Measurements from ENCODE around the gene SLC17A9. TPM values are rescaled to one million over a fixed set of nuclear protein-coding genes. Genes with fewer than 3 reads are reported as not detected.

The SLC17A9 gene
- total RNA-seq, 4 donors from 2014 or later: 3.8 to 19.0 (median 5.2) TPM

- H3K27me3 ChIP-seq: no peaks in the 10 kb centered on the region
- no peaks in the 10 kb centered on the region for H3K4me1 ChIP-seq
- no peak for DNase-seq
- H3K9me3 ChIP-seq: no peaks in the 10 kb centered on the region
- no peak overlapping the region for H3K4me3 ChIP-seq
- H3K36me3 ChIP-seq: no peaks in the 10 kb centered on the region
- TF ChIP-seq, protein P1, sequence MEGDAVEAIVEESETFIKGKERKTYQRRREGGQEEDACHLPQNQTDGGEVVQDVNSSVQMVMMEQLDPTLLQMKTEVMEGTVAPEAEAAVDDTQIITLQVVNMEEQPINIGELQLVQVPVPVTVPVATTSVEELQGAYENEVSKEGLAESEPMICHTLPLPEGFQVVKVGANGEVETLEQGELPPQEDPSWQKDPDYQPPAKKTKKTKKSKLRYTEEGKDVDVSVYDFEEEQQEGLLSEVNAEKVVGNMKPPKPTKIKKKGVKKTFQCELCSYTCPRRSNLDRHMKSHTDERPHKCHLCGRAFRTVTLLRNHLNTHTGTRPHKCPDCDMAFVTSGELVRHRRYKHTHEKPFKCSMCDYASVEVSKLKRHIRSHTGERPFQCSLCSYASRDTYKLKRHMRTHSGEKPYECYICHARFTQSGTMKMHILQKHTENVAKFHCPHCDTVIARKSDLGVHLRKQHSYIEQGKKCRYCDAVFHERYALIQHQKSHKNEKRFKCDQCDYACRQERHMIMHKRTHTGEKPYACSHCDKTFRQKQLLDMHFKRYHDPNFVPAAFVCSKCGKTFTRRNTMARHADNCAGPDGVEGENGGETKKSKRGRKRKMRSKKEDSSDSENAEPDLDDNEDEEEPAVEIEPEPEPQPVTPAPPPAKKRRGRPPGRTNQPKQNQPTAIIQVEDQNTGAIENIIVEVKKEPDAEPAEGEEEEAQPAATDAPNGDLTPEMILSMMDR (IDR thresholded peaks at IDR 0.05): no peak
- TF ChIP-seq POLR2A (IDR thresholded peaks at IDR 0.05): no peak
- H3K27ac ChIP-seq: no peak overlapping the region
Observed at GRCh38 chr20:62967149-62967501, 14.6 kb downstream of the SLC17A9 start.

DNA sequence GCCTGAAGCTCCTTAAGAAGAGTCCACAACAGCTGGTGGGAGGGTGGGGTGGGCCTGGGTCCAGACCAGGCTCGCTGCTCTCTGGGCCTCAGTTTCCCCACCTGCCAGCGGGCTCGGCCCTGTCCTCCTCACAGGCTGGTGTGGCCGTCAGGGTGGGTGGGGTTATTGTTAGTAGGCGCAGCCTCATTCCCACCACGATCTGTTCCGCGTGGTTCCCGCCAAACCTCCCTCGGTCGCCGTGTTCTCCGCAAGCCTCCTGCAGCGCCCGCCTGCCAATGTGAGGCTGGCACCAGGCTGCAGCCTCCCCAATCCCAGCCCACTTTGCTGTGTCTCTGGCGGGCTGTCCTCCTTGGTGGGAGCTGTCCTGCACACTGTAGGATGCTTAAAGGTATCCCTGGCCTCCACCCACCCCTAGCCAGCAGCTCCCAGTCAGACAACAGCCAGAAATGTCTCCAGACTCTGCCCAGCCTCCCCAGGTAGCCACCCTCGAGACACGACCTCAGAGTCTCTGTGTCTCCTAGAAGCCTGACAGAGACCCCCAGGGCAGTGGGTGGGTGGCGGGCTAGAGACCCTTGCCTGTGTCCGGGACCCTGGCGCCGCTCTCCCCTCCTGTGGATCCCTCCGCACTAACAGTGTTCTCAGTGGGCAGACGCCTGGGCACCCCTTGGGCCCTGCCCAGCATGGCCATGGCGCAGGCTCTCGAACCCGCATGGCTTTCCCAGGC is 15.3 kb downstream of the SLC17A9 start:
- TF ChIP-seq POLR2A (IDR thresholded peaks at IDR 0.05): no peak
- TF ChIP-seq, protein P1 (IDR thresholded peaks at IDR 0.05): no peak
- Histone ChIP-seq H3K36me3 (no peaks in the 10 kb centered on the region), H3K4me1 (peaks cover 0 to 5% (median 2%) of the 10 kb centered on the region in 4 donors), H3K4me3 (no peak overlapping the region), H3K27me3 (peaks cover 0 to 1% of the 10 kb centered on the region in 2 donors), H3K27ac (no peak overlapping the region), H3K9me3 (no peaks in the 10 kb centered on the region)
- no peak for DNase-seq

- H3K27ac ChIP-seq: no peak overlapping the region
- H3K36me3 ChIP-seq: no peaks in the 10 kb centered on the region
- peaks cover 0 to 9% of the 10 kb centered on the region in 2 donors for H3K27me3 ChIP-seq
- no peak overlapping the region for H3K4me3 ChIP-seq
- TF ChIP-seq, protein P1 (IDR thresholded peaks at IDR 0.05): no peak
- TF ChIP-seq POLR2A (IDR thresholded peaks at IDR 0.05): no peak
- no peaks in the 10 kb centered on the region for H3K9me3 ChIP-seq
- H3K4me1 ChIP-seq: peaks cover 0 to 10% (median 4%) of the 10 kb centered on the region in 4 donors
- DNase-seq: no peak
Observed at GRCh38 chr20:62968378-62969178, 16.1 kb downstream of the SLC17A9 start.

DNA sequence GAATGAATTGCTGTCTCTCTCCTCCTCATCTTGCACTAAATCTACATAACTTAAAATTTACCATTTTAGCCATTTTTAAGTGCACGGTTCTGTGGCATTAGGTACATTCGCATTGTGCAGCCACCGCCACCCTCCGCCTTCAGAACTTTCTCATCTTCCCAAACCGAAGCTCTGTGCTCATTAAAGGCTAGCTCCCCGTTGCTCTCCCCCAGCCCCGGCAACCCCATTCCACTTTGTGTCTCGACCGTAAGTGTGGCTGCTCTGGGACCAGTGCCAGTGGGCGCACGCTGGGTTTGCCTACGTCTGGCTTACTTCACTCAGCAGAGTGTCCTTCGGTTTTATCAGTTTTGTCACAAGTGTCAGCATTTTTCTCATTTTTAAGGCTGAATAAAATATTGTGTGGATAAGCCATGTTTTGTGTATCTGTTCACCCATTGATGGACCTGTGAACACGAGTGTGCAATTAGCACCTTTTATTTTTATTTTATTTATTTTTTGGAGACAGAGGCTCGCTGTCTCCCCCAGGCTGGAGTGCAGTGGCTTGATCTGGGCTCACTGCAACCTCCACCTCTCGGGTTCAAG is 16.8 kb downstream of the SLC17A9 start:
- H3K27ac ChIP-seq: no peak overlapping the region
- peaks cover 0 to 14% of the 10 kb centered on the region in 2 donors for H3K27me3 ChIP-seq
- no peak overlapping the region for H3K4me3 ChIP-seq
- peaks cover 0 to 10% (median 4%) of the 10 kb centered on the region in 4 donors for H3K4me1 ChIP-seq
- H3K9me3 ChIP-seq: no peaks in the 10 kb centered on the region
- DNase-seq: no peak
- TF ChIP-seq, protein P1 (IDR thresholded peaks at IDR 0.05): no peak
- TF ChIP-seq POLR2A (IDR thresholded peaks at IDR 0.05): no peak
- no peaks in the 10 kb centered on the region for H3K36me3 ChIP-seq

GRCh38 chr20:62969939-62970306 is 17.4 kb downstream of the SLC17A9 start:
- H3K27me3 ChIP-seq: peaks cover 0 to 18% of the 10 kb centered on the region in 2 donors
- H3K4me1 ChIP-seq: peaks cover 0 to 10% (median 4%) of the 10 kb centered on the region in 4 donors
- no peak for DNase-seq
- H3K9me3 ChIP-seq: no peaks in the 10 kb centered on the region
- no peak for TF ChIP-seq POLR2A (IDR thresholded peaks at IDR 0.05)
- TF ChIP-seq, protein P1 (IDR thresholded peaks at IDR 0.05): no peak
- H3K36me3 ChIP-seq: no peaks in the 10 kb centered on the region
- H3K27ac ChIP-seq: no peak overlapping the region
- H3K4me3 ChIP-seq: no peak overlapping the region

Data from Peyer's patch (tissue), 4 donors.